B cell (primary cell): ENCODE measurements around the gene COL11A2. TPM values are rescaled to one million over a fixed set of nuclear protein-coding genes. Genes with fewer than 3 reads are reported as not detected.

Source experiments
- ATAC-seq: fragments of 200-7000 bp; cut with Tn5 transposase; one replicate; pipeline ENCODE4 v1.10.0; 2021; ENCODE audit warnings: low read depth, mild to moderate bottlenecking, moderate number of reproducible peaks, moderate library complexity
- CTCF ChIA-PET: fragments of 350-600 bp; sonication (Branson Sonifier 250); formaldehyde crosslinking; loops from one replicate; lab custom pipeline; 2021; ENCODE audit warnings: antibody characterized with exemption, inconsistent platforms; lab: Charles Lee
- POLR2A ChIA-PET: fragments of 350-600 bp; sonication (Branson Sonifier 250); formaldehyde crosslinking; loops from one replicate; lab custom pipeline; 2021; ENCODE audit warnings: antibody characterized with exemption; lab: Charles Lee
- DNase-seq: peaks from one replicate; pipeline ENCODE4 v3.0.0; 2013
- H2AFZ ChIP-seq: 2 replicates; pipeline ENCODE4 v1.6.1; 2012; ENCODE audit warnings: mild to moderate bottlenecking, low read depth, low read length; ENCODE audit not compliant: insufficient read depth, poor library complexity, severe bottlenecking
- H3K27ac ChIP-seq, 2 donors: 1 replicate in 1 of 2; 2 replicates in 1 of 2; pipeline ENCODE4 v1.5.1; 2012 to 2013; ENCODE audit warnings: low read length in 2 of 2, mild to moderate bottlenecking in 2 of 2, moderate library complexity in 1 of 2
- H3K27me3 ChIP-seq, 4 experiments: fragments of 200-600 bp in 1 of 4; sonication (generic) in 1 of 4; replicated peaks in 1 of 4; 1 replicate in 2 of 4; 2 replicates in 2 of 4; pipeline versions ENCODE4 v1.6.1 to v1.7.0; 2013 to 2016; ENCODE audit warnings: low read length in 3 of 4, mild to moderate bottlenecking in 2 of 4, mixed read lengths in 1 of 4, moderate library complexity in 1 of 4; ENCODE audit not compliant: insufficient read depth in 4 of 4, control insufficient read depth in 3 of 4; ENCODE audit errors: control extremely low read depth in 1 of 4
- H3K36me3 ChIP-seq, 2 experiments: replicated peaks in 1 of 2; 1 replicate in 1 of 2; 2 replicates in 1 of 2; pipeline versions ENCODE4 v1.6.1 to v1.7.1; 2013; ENCODE audit warnings: low read length in 1 of 2; ENCODE audit not compliant: insufficient read depth in 2 of 2, control insufficient read depth in 1 of 2; ENCODE audit errors: control extremely low read depth in 1 of 2, extremely low read depth in 1 of 2
- H3K4me1 ChIP-seq, 2 donors: fragments of 200-600 bp in 1 of 2; sonication (generic) in 1 of 2; 1 replicate in 1 of 2; 2 replicates in 1 of 2; pipeline versions ENCODE4 v1.5.1 to v1.6.1; 2013 to 2017; ENCODE audit warnings: low read length in 2 of 2; ENCODE audit not compliant: control insufficient read depth in 2 of 2, insufficient read depth in 2 of 2
- H3K4me2 ChIP-seq: replicated peaks from 2 replicates; pipeline ENCODE3; 2012; ENCODE audit warnings: mild to moderate bottlenecking, low read depth, low read length; ENCODE audit not compliant: poor library complexity, severe bottlenecking
- H3K4me3 ChIP-seq, 5 experiments: fragments of 200-600 bp in 1 of 5; sonication (generic) in 1 of 5; 1 replicate in 3 of 5; 2 replicates in 2 of 5; pipeline versions ENCODE4 v1.5.1 to v1.7.0; 2011 to 2016; ENCODE audit warnings: low read length in 4 of 5, mild to moderate bottlenecking in 4 of 5, low read depth in 2 of 5, control low read depth in 1 of 5, moderate library complexity in 1 of 5; ENCODE audit not compliant: insufficient read depth in 1 of 5; ENCODE audit errors: control extremely low read depth in 1 of 5, extremely low read depth in 1 of 5
- H3K79me2 ChIP-seq: fragments of 200-600 bp; sonication (generic); one replicate; pipeline ENCODE4 v1.6.0; 2016; ENCODE audit warnings: low read length; ENCODE audit not compliant: control insufficient read depth, insufficient read depth
- H3K9ac ChIP-seq: fragments of 200-600 bp; sonication (generic); 2 replicates; pipeline ENCODE4 v1.6.1; 2017; ENCODE audit warnings: mild to moderate bottlenecking, low read length, moderate library complexity
- H3K9me3 ChIP-seq, 3 donors: one replicate each; pipeline versions ENCODE4 v1.6.1 to v1.7.1; 2013; ENCODE audit warnings: low read length in 2 of 3; ENCODE audit not compliant: control insufficient read depth in 2 of 3, insufficient read depth in 1 of 3; ENCODE audit errors: control extremely low read depth in 1 of 3
- H4K20me1 ChIP-seq: 2 replicates; pipeline ENCODE4 v1.6.0; 2012; ENCODE audit warnings: mild to moderate bottlenecking, low read length; ENCODE audit not compliant: insufficient read depth, control insufficient read depth, poor library complexity, severe bottlenecking
- H3K27ac Mint-ChIP-seq: one replicate; pipeline ENCODE4 v1.8.0; 2021; ENCODE audit warnings: mixed read lengths
- H3K27me3 Mint-ChIP-seq: one replicate; pipeline ENCODE4 v1.8.0; 2021; ENCODE audit warnings: mixed read lengths
- H3K4me1 Mint-ChIP-seq: one replicate; pipeline ENCODE4 v1.8.0; 2021; ENCODE audit warnings: mixed read lengths
- H3K4me3 Mint-ChIP-seq: one replicate; pipeline ENCODE4 v1.8.0; 2021; ENCODE audit warnings: mixed read lengths
- H3K9me3 Mint-ChIP-seq: one replicate; pipeline ENCODE4 v1.8.0; 2022; ENCODE audit warnings: mixed read lengths; ENCODE audit not compliant: insufficient read depth
- CTCF ChIP-seq: fragments of 200-600 bp; IDR thresholded peaks from one replicate; pipeline ENCODE4 v1.8.0; 2022; ENCODE audit warnings: antibody characterized with exemption, mild to moderate bottlenecking
- EZH2 ChIP-seq: IDR thresholded peaks from 2 replicates; pipeline ENCODE4 v1.6.1; 2012; ENCODE audit warnings: borderline replicate concordance, low read depth, mild to moderate bottlenecking, moderate library complexity, low read length; ENCODE audit not compliant: insufficient read depth, poor library complexity, severe bottlenecking
- WGBS: methylation state at CpG from one replicate; pipeline ENCODE4 v1.1.5; 2013; ENCODE audit warnings: missing lambda C conversion rate; ENCODE audit not compliant: insufficient coverage; 5-methylcytosine and 5-hydroxymethylcytosine counted together
- intact Hi-C: fragments of 100-400 bp; cut with micrococcal nuclease; formaldehyde crosslinking; loops from one replicate; pipeline ENCODE4 v1.10.0; 2022
- polyA plus RNA-seq: library from polyadenylated mRNA; depleted of rRNA; stranded (reverse); fragments of >200 nt; gene quantifications from 2 replicates; pipeline ENCODE4 v1.2.3, GENCODE V29; 2012
- total RNA-seq, 2 donors: library from RNA; stranded (reverse); fragments of 120-200 nt in 1 of 2; gene quantifications; 1 replicate in 1 of 2; 2 replicates in 1 of 2; pipeline versions ENCODE4 v1.2.3 to v1.2.4, GENCODE V29; 2013 to 2022

COL11A2 gene
- total and polyA plus RNA-seq, 2 donors (not counting 1 experiment from before 2014, with no cell fraction given), result 0.39 to 0.82 TPM

- peaks cover 0 to 44% of the 10 kb centered on the region in 2 experiments for H3K36me3 ChIP-seq
- ChIA-PET POLR2A (interaction anchor here (0.7 to 1.4 kb wide), 3 partner anchors 11 to 120 kb away, joined by 3 to 8 read pairs (median 3); partner anchors contain the start of genes RING1 and ZBTB22), CTCF (interaction anchor here (0.7 to 2.5 kb wide), 18 partner anchors 8 to 226 kb away, joined by 3 to 14 read pairs (median 4); partner anchors contain the start of genes HLA-DOA, RING1, RPS18 and VPS52)
- Mint-ChIP-seq H3K4me3 (peak overlapping the region; percentile 52), H3K27ac (peak overlapping the region; percentile 66), H3K4me1 (peaks cover 60% of the 10 kb centered on the region), H3K27me3 (no peaks in the 10 kb centered on the region), H3K9me3 (no peaks in the 10 kb centered on the region)
- peaks cover 27 to 47% of the 10 kb centered on the region in 2 donors for H3K4me1 ChIP-seq
- H3K27me3 ChIP-seq, result peaks cover 0 to 3% (median 0%) of the 10 kb centered on the region in 4 experiments
- no peak overlapping the region for H3K9ac ChIP-seq
- intact Hi-C loops, result loop anchor here (1.0 kb wide), 1 partner anchor 36 kb away; no protein-coding TSS in a partner anchor
- DNase-seq, result peak; percentile 70
- ATAC-seq, result no peak
- H3K9me3 ChIP-seq, result no peaks in the 10 kb centered on the region
- no peak overlapping the region for H3K27ac ChIP-seq
- TF ChIP-seq CTCF (peak; percentile 77), EZH2 (no peak)
- H3K79me2 ChIP-seq, result peaks cover 48% of the 10 kb centered on the region
- H3K4me2 ChIP-seq, result no peak overlapping the region
- H4K20me1 ChIP-seq, result peaks cover 25% of the 10 kb centered on the region
- no peak overlapping the region for H3K4me3 ChIP-seq
- no peak overlapping the region for H2AFZ ChIP-seq
- WGBS, result 65% methylated on average over 4 of the region's 12 CpGs
These were observed 5.3 kb upstream of the COL11A2 start for GRCh38 chr6:33197431-33198048.
